ENCODE data around the gene SETD3. TPM values are rescaled to one million over a fixed set of nuclear protein-coding genes. Genes with fewer than 3 reads are reported as not detected.
A peak's percentile ranks its signal among the peaks of the same experiment; 100 is the strongest.

SETD3 gene
- polyA plus RNA-seq, 1 donor (not counting 4 experiments of a cell fraction or from before 2014, with no cell fraction given) = 48.1 TPM

- Histone ChIP-seq H3K4me1 (ENCODE audit: control insufficient read depth, extremely low read depth, insufficient read depth, low read length) (no peaks in the 10 kb centered on the region), H3K27me3 (ENCODE audit: control insufficient read depth, extremely low read depth, insufficient read depth, low read length) (peaks cover 25% of the 10 kb centered on the region), H2AFZ (ENCODE audit: control insufficient read depth, low read length) (no peak overlapping the region), H3K9me1 (ENCODE audit: control insufficient read depth, extremely low read depth, insufficient read depth, low read length) (no peaks in the 10 kb centered on the region), H3K79me2 (ENCODE audit: control insufficient read depth, insufficient read depth, low read length) (no peaks in the 10 kb centered on the region), H3K27ac (ENCODE audit: control insufficient read depth, insufficient read depth, low read length) (no peak overlapping the region), H3K9ac (ENCODE audit: control insufficient read depth, extremely low read depth, insufficient read depth, low read length) (no peak overlapping the region), H3K36me3 (ENCODE audit: control insufficient read depth in 2 of 2, extremely low read depth in 1 of 2, insufficient read depth in 2 of 2, low read length in 2 of 2) (peaks cover 0 to 1% of the 10 kb centered on the region in 2 experiments), H4K20me1 (ENCODE audit: control insufficient read depth, extremely low read depth, insufficient read depth, low read length) (no peaks in the 10 kb centered on the region), H3K4me3 (ENCODE audit: control insufficient read depth in 2 of 3, extremely low read depth in 1 of 3, insufficient read depth in 2 of 3, low read depth in 1 of 3, low read length in 3 of 3) (no peak overlapping the region), H3K4me2 (ENCODE audit: control insufficient read depth, extremely low read depth, insufficient read depth, low read depth, low read length) (no peak overlapping the region), H3K9me3 (ENCODE audit: control insufficient read depth, low read depth, low read length) (no peaks in the 10 kb centered on the region)
- FAIRE-seq (no peak), DNase-seq (ENCODE audit: low read depth, low spot score) (no peak)
- dilution Hi-C loops (cut with MboI; ENCODE audit: extremely low pct_ligation_motif_present, low sequenced_read_pairs) = no loop called here
- TF ChIP-seq EZH2 (IDR thresholded peaks at IDR 0.05; ENCODE audit: low read length) (no peak), CTCF (optimal IDR thresholded peaks at IDR 0.05 in 1 of 3, IDR thresholded peaks at IDR 0.05 in 1 of 3, conservative IDR thresholded peaks at IDR 0.05 in 1 of 3; ENCODE audit: extremely low read depth in 1 of 3, insufficient read depth in 2 of 3, low read length in 3 of 3) (peak; percentile 70 to 92 (median 76))
Measured at GRCh38 chr14:99389174-99389826, 91.4 kb downstream of the SETD3 start.

- FAIRE-seq = no peak
- Histone ChIP-seq H3K27me3 (ENCODE audit: control insufficient read depth, extremely low read depth, insufficient read depth, low read length) (peaks cover 26% of the 10 kb centered on the region), H3K9me1 (ENCODE audit: control insufficient read depth, extremely low read depth, insufficient read depth, low read length) (no peaks in the 10 kb centered on the region), H4K20me1 (ENCODE audit: control insufficient read depth, extremely low read depth, insufficient read depth, low read length) (no peaks in the 10 kb centered on the region), H3K79me2 (ENCODE audit: control insufficient read depth, insufficient read depth, low read length) (no peaks in the 10 kb centered on the region), H3K9ac (ENCODE audit: control insufficient read depth, extremely low read depth, insufficient read depth, low read length) (no peak overlapping the region), H2AFZ (ENCODE audit: control insufficient read depth, low read length) (no peak overlapping the region), H3K4me2 (ENCODE audit: control insufficient read depth, extremely low read depth, insufficient read depth, low read depth, low read length) (no peak overlapping the region), H3K9me3 (ENCODE audit: control insufficient read depth, low read depth, low read length) (no peaks in the 10 kb centered on the region), H3K4me1 (ENCODE audit: control insufficient read depth, extremely low read depth, insufficient read depth, low read length) (no peaks in the 10 kb centered on the region), H3K36me3 (ENCODE audit: control insufficient read depth in 2 of 2, extremely low read depth in 1 of 2, insufficient read depth in 2 of 2, low read length in 2 of 2) (no peaks in the 10 kb centered on the region), H3K27ac (ENCODE audit: control insufficient read depth, insufficient read depth, low read length) (no peak overlapping the region), H3K4me3 (ENCODE audit: control insufficient read depth in 2 of 3, extremely low read depth in 1 of 3, insufficient read depth in 2 of 3, low read depth in 1 of 3, low read length in 3 of 3) (no peak overlapping the region)
- no peak for DNase-seq (ENCODE audit: low read depth, low spot score)
- dilution Hi-C loops (cut with MboI; ENCODE audit: extremely low pct_ligation_motif_present, low sequenced_read_pairs) = no loop called here
- TF ChIP-seq CTCF (optimal IDR thresholded peaks at IDR 0.05 in 1 of 3, IDR thresholded peaks at IDR 0.05 in 1 of 3, conservative IDR thresholded peaks at IDR 0.05 in 1 of 3; ENCODE audit: extremely low read depth in 1 of 3, insufficient read depth in 2 of 3, low read length in 3 of 3) (no peak), EZH2 (IDR thresholded peaks at IDR 0.05; ENCODE audit: low read length) (no peak)
Measured at GRCh38 chr14:99388286-99388685, 92.4 kb downstream of the SETD3 start.

All from keratinocyte (primary cell).